HEK293 (cell line): Measurements from ENCODE around the gene TRAPPC12.

Experiments
- CTCF ChIA-PET: fragments of 350-600 bp; formaldehyde crosslinking; extraction: SDS; loops from one replicate; lab custom pipeline; 2021; ENCODE audit warnings: antibody characterized with exemption; lab: Yijun Ruan, JAX
- POLR2A ChIA-PET: fragments of 300-600 bp; formaldehyde crosslinking; extraction: SDS; loops from one replicate; lab custom pipeline; 2020; ENCODE audit warnings: antibody characterized with exemption, inconsistent platforms; lab: Yijun Ruan, JAX
- H3K27ac ChIP-seq: fragments of 200-500 bp; sonication (Bioruptor generic); 2 replicates; pipeline ENCODE4 v1.5.1; 2014; ENCODE audit warnings: low read depth, low read length, control low read depth, inconsistent platforms; ENCODE audit errors: extremely low read depth
- H3K36me3 ChIP-seq, 2 experiments: fragments of 200-500 bp in 1 of 2; sonication (Bioruptor generic) in 1 of 2; 1 replicate in 1 of 2; 2 replicates in 1 of 2; pipeline ENCODE4 v1.5.1; 2014 to 2017; ENCODE audit warnings: inconsistent platforms in 2 of 2, low read length in 2 of 2; ENCODE audit not compliant: control insufficient read depth in 2 of 2, insufficient read depth in 1 of 2
- H3K4me1 ChIP-seq: fragments of 200-500 bp; sonication (Bioruptor generic); 2 replicates; pipeline ENCODE4 v1.5.1; 2014; ENCODE audit warnings: mild to moderate bottlenecking, low read length, inconsistent platforms; ENCODE audit not compliant: control insufficient read depth, insufficient read depth
- H3K4me3 ChIP-seq: 2 replicates; pipeline ENCODE4 v1.5.1; 2011; ENCODE audit warnings: low read depth, mild to moderate bottlenecking, control low read depth, low read length, moderate library complexity
- H3K9me3 ChIP-seq: fragments of 200-500 bp; sonication (Bioruptor generic); 2 replicates; pipeline ENCODE4 v1.5.1; 2014; ENCODE audit warnings: low read depth, low read length, inconsistent platforms; ENCODE audit not compliant: control insufficient read depth, insufficient read depth
- FEZF1 ChIP-seq: fragments of 450-650 bp; formaldehyde crosslinking; IDR thresholded peaks from 2 replicates; pipeline ENCODE4 v1.5.1; 2016; ENCODE audit warnings: missing biosample characterization, missing genetic modification characterization
- IKZF3 ChIP-seq: fragments of 450-650 bp; IDR thresholded peaks from 2 replicates; pipeline ENCODE4 v1.5.0; 2018; ENCODE audit warnings: missing biosample characterization, mild to moderate bottlenecking, missing genetic modification characterization, moderate library complexity
- PRDM2 ChIP-seq: fragments of 450-650 bp; formaldehyde crosslinking; IDR thresholded peaks from 2 replicates; pipeline ENCODE4 v1.5.1; 2016; ENCODE audit warnings: missing biosample characterization, missing genetic modification characterization, borderline replicate concordance
- SALL2 ChIP-seq: fragments of 450-650 bp; formaldehyde crosslinking; IDR thresholded peaks from 2 replicates; pipeline ENCODE4 v1.5.0; 2017; ENCODE audit warnings: missing biosample characterization, mild to moderate bottlenecking, missing genetic modification characterization, borderline replicate concordance
- YY1 ChIP-seq: fragments of 450-650 bp; formaldehyde crosslinking; IDR thresholded peaks from 2 replicates; pipeline ENCODE4 v1.5.1; 2018; ENCODE audit warnings: missing biosample characterization, missing genetic modification characterization
- ZIC2 ChIP-seq: fragments of 450-650 bp; formaldehyde crosslinking; IDR thresholded peaks from 2 replicates; pipeline ENCODE4 v1.5.1; 2016; ENCODE audit warnings: missing biosample characterization, missing genetic modification characterization
- ZNF112 ChIP-seq: fragments of 450-650 bp; formaldehyde crosslinking; IDR thresholded peaks from 2 replicates; pipeline ENCODE4 v1.5.0; 2017; ENCODE audit warnings: missing biosample characterization, missing genetic modification characterization
- ZNF214 ChIP-seq: fragments of 450-650 bp; formaldehyde crosslinking; IDR thresholded peaks from 2 replicates; pipeline ENCODE4 v1.5.1; 2017; ENCODE audit warnings: missing biosample characterization, mild to moderate bottlenecking, missing genetic modification characterization, borderline replicate concordance
- ZNF26 ChIP-seq: fragments of 450-650 bp; formaldehyde crosslinking; IDR thresholded peaks from 2 replicates; pipeline ENCODE4 v1.5.1; 2016; ENCODE audit warnings: missing biosample characterization, missing genetic modification characterization
- ZNF266 ChIP-seq: fragments of 450-650 bp; formaldehyde crosslinking; IDR thresholded peaks from 2 replicates; pipeline ENCODE4 v1.5.1; 2016; ENCODE audit warnings: missing biosample characterization, missing genetic modification characterization, low read depth
- ZNF423 ChIP-seq: fragments of 450-650 bp; formaldehyde crosslinking; IDR thresholded peaks from 2 replicates; pipeline ENCODE4 v1.5.1; 2016; ENCODE audit warnings: missing biosample characterization, missing genetic modification characterization
- ZNF580 ChIP-seq: fragments of 450-650 bp; formaldehyde crosslinking; IDR thresholded peaks from 2 replicates; pipeline ENCODE4 v1.5.1; 2016; ENCODE audit warnings: missing biosample characterization, missing genetic modification characterization
- ZNF660 ChIP-seq: fragments of 450-650 bp; IDR thresholded peaks from 2 replicates; pipeline ENCODE4 v1.5.1; 2018; ENCODE audit warnings: missing biosample characterization, mild to moderate bottlenecking, missing genetic modification characterization
- ZNF677 ChIP-seq: fragments of 450-650 bp; IDR thresholded peaks from 2 replicates; pipeline ENCODE4 v1.5.0; 2018; ENCODE audit warnings: missing biosample characterization, mild to moderate bottlenecking, missing genetic modification characterization, moderate library complexity
- ZNF76 ChIP-seq: fragments of 450-650 bp; formaldehyde crosslinking; IDR thresholded peaks from 2 replicates; pipeline ENCODE4; 2016; ENCODE audit warnings: low read depth, missing biosample characterization, missing genetic modification characterization, borderline replicate concordance
- ZSCAN16 ChIP-seq: fragments of 450-650 bp; formaldehyde crosslinking; IDR thresholded peaks from 2 replicates; pipeline ENCODE4 v1.5.1; 2016; ENCODE audit warnings: missing biosample characterization, missing genetic modification characterization

The TRAPPC12 gene

GRCh38 chr2:3489764-3490115 is 110.2 kb downstream of the TRAPPC12 start (continued):
- no peak for TF ChIP-seq PRDM2 (tag by site-specific recombination)
- no peak for TF ChIP-seq ZNF423
- TF ChIP-seq ZNF26 (tag by site-specific recombination) = no peak
- TF ChIP-seq ZNF266 (tag by site-specific recombination) = no peak

- POLR2A ChIA-PET = no interaction called here
- H3K4me1 ChIP-seq = no peaks in the 10 kb centered on the region
- no peak for TF ChIP-seq ZNF660 (tag by site-specific recombination)
- no peak for TF ChIP-seq ZNF76 (tag by site-specific recombination)
- TF ChIP-seq ZIC2 = peak; percentile 68
- no peak for TF ChIP-seq SALL2 (tag by site-specific recombination)
- TF ChIP-seq, all 188 proteins: peak for 1
- Histone ChIP-seq H3K4me3 (no peak overlapping the region), H3K27ac (no peak overlapping the region), H3K9me3 (no peaks in the 10 kb centered on the region), H3K36me3 (peaks cover 0 to 7% of the 10 kb centered on the region in 2 experiments; a peak in 1 of 3 replicates)
- CTCF ChIA-PET = no interaction called here
These were observed 111.0 kb downstream of the TRAPPC12 start for GRCh38 chr2:3490191-3491170.

GRCh38 chr2:3491306-3491705 is 111.8 kb downstream of the TRAPPC12 start:
- Histone ChIP-seq H3K4me3 (no peak overlapping the region), H3K36me3 (peaks cover 0 to 9% of the 10 kb centered on the region in 2 experiments; a peak in 1 of 3 replicates), H3K9me3 (no peaks in the 10 kb centered on the region), H3K4me1 (no peaks in the 10 kb centered on the region), H3K27ac (no peak overlapping the region)
- ChIA-PET POLR2A (no interaction called here), CTCF (no interaction called here)
- TF ChIP-seq FEZF1 (no peak), ZNF214 (tag by site-specific recombination) (no peak), ZNF112 (tag by site-specific recombination) (no peak), YY1 (no peak), ZSCAN16 (tag by site-specific recombination) (no peak), IKZF3 (tag by site-specific recombination) (no peak), ZNF580 (tag by site-specific recombination) (no peak), ZNF677 (tag by site-specific recombination) (no peak)
